H9 (cell line): ENCODE measurements around the gene PACS1. TPM values are rescaled to one million over a fixed set of nuclear protein-coding genes. Genes with fewer than 3 reads are reported as not detected.

ENCODE experiments used
- DNase-seq: peaks from one replicate; pipeline ENCODE4 v3.0.0-alpha.2; 2017
- H2AFZ ChIP-seq: one replicate; pipeline ENCODE4 v1.6.1; 2013; ENCODE audit warnings: mild to moderate bottlenecking, low read length, control low read depth, moderate library complexity
- H2AK5ac ChIP-seq: 2 replicates; pipeline ENCODE4 v1.6.1; 2013; ENCODE audit warnings: low read length, control low read depth, mixed read lengths; ENCODE audit not compliant: insufficient read length
- H2BK120ac ChIP-seq: one replicate; pipeline ENCODE4 v1.6.1; 2013; ENCODE audit warnings: low read depth, mild to moderate bottlenecking, low read length, control low read depth, inconsistent platforms; ENCODE audit not compliant: poor library complexity, severe bottlenecking
- H2BK12ac ChIP-seq: 2 replicates; pipeline ENCODE4 v1.6.1; 2013; ENCODE audit warnings: low read length, control low read depth, mixed read lengths, low read depth; ENCODE audit not compliant: insufficient read length
- H2BK15ac ChIP-seq: 2 replicates; pipeline ENCODE4 v1.6.1; 2013; ENCODE audit warnings: low read depth, low read length, control low read depth
- H2BK20ac ChIP-seq: one replicate; pipeline ENCODE4 v1.6.1; 2013; ENCODE audit warnings: low read depth, mild to moderate bottlenecking, low read length, control low read depth, inconsistent platforms; ENCODE audit not compliant: poor library complexity, severe bottlenecking
- H2BK5ac ChIP-seq: 2 replicates; pipeline ENCODE4 v1.6.1; 2013; ENCODE audit warnings: low read length, control low read depth, mixed read lengths; ENCODE audit not compliant: insufficient read length
- H3K14ac ChIP-seq: 2 replicates; pipeline ENCODE4 v1.6.1; 2013; ENCODE audit warnings: low read length, control low read depth; ENCODE audit not compliant: insufficient read depth
- H3K18ac ChIP-seq: 2 replicates; pipeline ENCODE4 v1.6.1; 2013; ENCODE audit warnings: low read depth, mild to moderate bottlenecking, mixed read lengths, low read length, control low read depth; ENCODE audit not compliant: insufficient read length
- H3K23ac ChIP-seq: 2 replicates; pipeline ENCODE4 v1.6.1; 2013; ENCODE audit warnings: low read length, control low read depth, mixed read lengths, low read depth; ENCODE audit not compliant: insufficient read length
- H3K23me2 ChIP-seq: 2 replicates; pipeline ENCODE4 v1.6.1; 2013; ENCODE audit warnings: low read depth, mild to moderate bottlenecking, mixed read lengths, low read length, control low read depth; ENCODE audit not compliant: insufficient read length, poor library complexity, severe bottlenecking
- H3K27ac ChIP-seq: 2 replicates; pipeline ENCODE4 v1.5.1; 2013; ENCODE audit warnings: low read length, control low read depth, mixed read lengths, low read depth; ENCODE audit not compliant: insufficient read length
- H3K27me3 ChIP-seq: 2 replicates; pipeline ENCODE4 v1.6.1; 2013; ENCODE audit warnings: low read length, control low read depth, inconsistent platforms; ENCODE audit not compliant: insufficient read depth
- H3K4ac ChIP-seq: 2 replicates; pipeline ENCODE4 v1.6.1; 2013; ENCODE audit warnings: low read depth, mild to moderate bottlenecking, control low read depth, inconsistent platforms, low read length, moderate library complexity
- H3K4me1 ChIP-seq: 2 replicates; pipeline ENCODE4 v1.6.1; 2013; ENCODE audit warnings: low read length, control low read depth, inconsistent platforms; ENCODE audit not compliant: insufficient read depth
- H3K4me2 ChIP-seq: 2 replicates; pipeline ENCODE4 v1.6.1; 2013; ENCODE audit warnings: low read length, control low read depth, mixed read lengths; ENCODE audit not compliant: insufficient read length, insufficient read depth
- H3K56ac ChIP-seq: 2 replicates; pipeline ENCODE4 v1.6.1; 2013; ENCODE audit warnings: low read depth, mild to moderate bottlenecking, mixed read lengths, low read length, control low read depth; ENCODE audit not compliant: insufficient read length
- H3K79me1 ChIP-seq: 2 replicates; pipeline ENCODE4 v1.6.1; 2013; ENCODE audit warnings: low read depth, mild to moderate bottlenecking, moderate library complexity, low read length, control low read depth, inconsistent platforms; ENCODE audit not compliant: insufficient read depth, poor library complexity, severe bottlenecking
- H3K79me2 ChIP-seq: 2 replicates; pipeline ENCODE4 v1.6.1; 2013; ENCODE audit warnings: low read length, control low read depth, inconsistent platforms; ENCODE audit not compliant: insufficient read depth
- H3K9ac ChIP-seq: 2 replicates; pipeline ENCODE4 v1.6.1; 2013; ENCODE audit warnings: low read length, control low read depth, mixed read lengths; ENCODE audit not compliant: insufficient read length; ENCODE audit errors: extremely low read depth
- H3K9me3 ChIP-seq: one replicate; pipeline ENCODE4 v1.6.1; 2013; ENCODE audit warnings: low read depth, low read length, inconsistent platforms; ENCODE audit not compliant: control insufficient read depth
- H3T11ph ChIP-seq: one replicate; pipeline ENCODE4 v1.6.1; 2013; ENCODE audit warnings: mild to moderate bottlenecking, low read length, control low read depth, inconsistent platforms
- H4K20me1 ChIP-seq: one replicate; pipeline ENCODE4 v1.6.1; 2013; ENCODE audit not compliant: control insufficient read depth, insufficient read length, insufficient read depth
- H4K5ac ChIP-seq: 2 replicates; pipeline ENCODE4 v1.6.1; 2013; ENCODE audit warnings: low read depth, mild to moderate bottlenecking, mixed read lengths, low read length, control low read depth; ENCODE audit not compliant: insufficient read length
- H4K8ac ChIP-seq: replicated peaks from 2 replicates; pipeline ENCODE4 v1.6.1; 2013; ENCODE audit warnings: low read length, control low read depth, mixed read lengths, low read depth; ENCODE audit not compliant: insufficient read length
- H4K91ac ChIP-seq: 2 replicates; pipeline ENCODE4 v1.6.1; 2013; ENCODE audit warnings: low read depth, mild to moderate bottlenecking, moderate library complexity, mixed read lengths, low read length, control low read depth; ENCODE audit not compliant: insufficient read length
- H3K27ac Mint-ChIP-seq, 3 experiments: 2 replicates in 2 of 3; 3 replicates in 1 of 3; pipeline ENCODE4 v1.8.0; 2020 to 2021; ENCODE audit warnings: mixed read lengths in 3 of 3, mild to moderate bottlenecking in 1 of 3, moderate library complexity in 1 of 3
- H3K27me3 Mint-ChIP-seq: 2 replicates; pipeline ENCODE4 v1.8.0; 2021; ENCODE audit warnings: low read depth, mild to moderate bottlenecking, moderate library complexity, mixed read lengths
- H3K36me3 Mint-ChIP-seq, 3 experiments: 2 replicates in 2 of 3; 3 replicates in 1 of 3; pipeline ENCODE4 v1.8.0; 2020 to 2021; ENCODE audit warnings: low read depth in 3 of 3, mixed read lengths in 3 of 3; ENCODE audit not compliant: insufficient read depth in 1 of 3
- H3K4me1 Mint-ChIP-seq, 2 experiments: 2 replicates each; pipeline ENCODE4 v1.8.0; 2020; ENCODE audit warnings: mixed read lengths in 2 of 2
- H3K4me3 Mint-ChIP-seq, 2 experiments: 2 replicates in 1 of 2; 3 replicates in 1 of 2; pipeline ENCODE4 v1.8.0; 2020 to 2021; ENCODE audit warnings: mild to moderate bottlenecking in 2 of 2, mixed read lengths in 2 of 2, moderate library complexity in 1 of 2
- H3K9me3 Mint-ChIP-seq, 2 experiments: 2 replicates in 1 of 2; 3 replicates in 1 of 2; pipeline ENCODE4 v1.8.0; 2020; ENCODE audit warnings: mild to moderate bottlenecking in 2 of 2, mixed read lengths in 2 of 2, moderate library complexity in 1 of 2
- WGBS: extraction: QIAGEN DNeasy Blood & Tissue Kit; methylation state at CpG from one replicate; pipeline ENCODE4 v1.1.7; 2013; ENCODE audit warnings: missing lambda C conversion rate, low lambda C conversion rate, mixed read lengths; ENCODE audit not compliant: insufficient read length; ENCODE audit errors: extremely low coverage; 5-methylcytosine and 5-hydroxymethylcytosine counted together
- total RNA-seq: library from RNA; stranded (reverse); gene quantifications from 2 replicates; pipeline ENCODE4 v1.2.1, GENCODE V29; 2021
- TF ChIP-seq, protein P1 (sequence below): fragments of 200-600 bp; sonication (generic); conservative IDR thresholded peaks from 3 replicates; pipeline ENCODE4 v1.8.0; 2021; ENCODE audit warnings: antibody characterized with exemption, mild to moderate bottlenecking

The PACS1 gene
- total RNA-seq, 1 experiment from 2014 or later = 35.5 TPM

DNA sequence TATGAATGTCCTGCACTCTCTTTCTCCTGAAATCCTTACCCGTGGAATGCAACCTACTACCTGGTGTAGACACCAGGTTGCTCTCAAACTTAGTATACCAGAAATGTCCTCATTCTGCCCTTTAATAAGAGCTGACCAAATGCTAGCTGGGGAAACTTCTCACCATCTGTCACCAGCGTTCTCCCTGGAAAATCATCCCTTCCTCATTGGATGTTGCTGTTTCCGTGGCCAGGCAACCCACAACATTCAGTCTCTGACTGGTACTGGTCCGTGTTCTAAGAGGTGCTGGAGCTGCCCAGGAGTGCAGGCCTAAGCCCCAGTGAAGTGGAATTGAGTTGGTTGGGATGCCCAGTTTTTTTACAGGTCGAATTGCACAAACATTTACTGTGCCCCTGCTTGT, 157.6 kb downstream of the PACS1 start:
- TF ChIP-seq, protein P1, sequence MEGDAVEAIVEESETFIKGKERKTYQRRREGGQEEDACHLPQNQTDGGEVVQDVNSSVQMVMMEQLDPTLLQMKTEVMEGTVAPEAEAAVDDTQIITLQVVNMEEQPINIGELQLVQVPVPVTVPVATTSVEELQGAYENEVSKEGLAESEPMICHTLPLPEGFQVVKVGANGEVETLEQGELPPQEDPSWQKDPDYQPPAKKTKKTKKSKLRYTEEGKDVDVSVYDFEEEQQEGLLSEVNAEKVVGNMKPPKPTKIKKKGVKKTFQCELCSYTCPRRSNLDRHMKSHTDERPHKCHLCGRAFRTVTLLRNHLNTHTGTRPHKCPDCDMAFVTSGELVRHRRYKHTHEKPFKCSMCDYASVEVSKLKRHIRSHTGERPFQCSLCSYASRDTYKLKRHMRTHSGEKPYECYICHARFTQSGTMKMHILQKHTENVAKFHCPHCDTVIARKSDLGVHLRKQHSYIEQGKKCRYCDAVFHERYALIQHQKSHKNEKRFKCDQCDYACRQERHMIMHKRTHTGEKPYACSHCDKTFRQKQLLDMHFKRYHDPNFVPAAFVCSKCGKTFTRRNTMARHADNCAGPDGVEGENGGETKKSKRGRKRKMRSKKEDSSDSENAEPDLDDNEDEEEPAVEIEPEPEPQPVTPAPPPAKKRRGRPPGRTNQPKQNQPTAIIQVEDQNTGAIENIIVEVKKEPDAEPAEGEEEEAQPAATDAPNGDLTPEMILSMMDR = no peak
- no peak overlapping the region for H2BK120ac ChIP-seq
- H2BK5ac ChIP-seq = no peak overlapping the region
- H3T11ph ChIP-seq = no peak overlapping the region
- H3K27me3 Mint-ChIP-seq = no peaks in the 10 kb centered on the region
- peaks cover 1 to 14% (median 9%) of the 10 kb centered on the region in 3 experiments; a peak in 5 of 7 replicates for H3K36me3 Mint-ChIP-seq
- no peak overlapping the region for H4K91ac ChIP-seq
- H2AK5ac ChIP-seq = no peak overlapping the region
- H3K4me1 ChIP-seq = no peaks in the 10 kb centered on the region
- no CpG with 5 or more reads among the region's 5 CpGs for WGBS
- H2AFZ ChIP-seq = no peak overlapping the region
- no peaks in the 10 kb centered on the region for H3K9me3 ChIP-seq
- H3K79me1 ChIP-seq = no peaks in the 10 kb centered on the region
- H2BK12ac ChIP-seq = no peak overlapping the region
- no peak overlapping the region for H4K8ac ChIP-seq
- H3K27ac Mint-ChIP-seq = peak overlapping the region in 1 of 3 experiments; percentile 92; a peak in 4 of 7 replicates
- H3K4me3 Mint-ChIP-seq = no peak overlapping the region
- no peak overlapping the region for H3K27ac ChIP-seq
- no peaks in the 10 kb centered on the region; a peak in 1 of 5 replicates for H3K9me3 Mint-ChIP-seq
- H3K23ac ChIP-seq = no peak overlapping the region
- no peak overlapping the region for H2BK15ac ChIP-seq
- no peak overlapping the region for H3K9ac ChIP-seq
- H4K20me1 ChIP-seq = no peaks in the 10 kb centered on the region
- H3K79me2 ChIP-seq = no peaks in the 10 kb centered on the region
- no peak overlapping the region for H2BK20ac ChIP-seq
- H3K14ac ChIP-seq = no peak overlapping the region
- H3K23me2 ChIP-seq = no peaks in the 10 kb centered on the region
- peaks cover 23 to 28% of the 10 kb centered on the region in 2 experiments for H3K4me1 Mint-ChIP-seq
- no peaks in the 10 kb centered on the region for H3K27me3 ChIP-seq
- H3K4me2 ChIP-seq = no peak overlapping the region
- no peak overlapping the region for H4K5ac ChIP-seq
- no peak overlapping the region for H3K56ac ChIP-seq
- H3K18ac ChIP-seq = no peak overlapping the region
- no peak overlapping the region for H3K4ac ChIP-seq
- no peak for DNase-seq
